MM.1S (cell line): ENCODE data around the gene ZBED1.

Source experiments
- CTCF ChIP-seq: fragments of 300-600 bp; sonication (generic); IDR thresholded peaks from 2 replicates; pipeline ENCODE4 v1.5.1; 2016; ENCODE audit warnings: antibody characterized with exemption, low read length, mixed read lengths
- EZH2 ChIP-seq: fragments of 300-600 bp; sonication (generic); optimal IDR thresholded peaks from 2 replicates; pipeline ENCODE3; 2017; ENCODE audit warnings: low read depth, mild to moderate bottlenecking, antibody characterized with exemption, low read length, mixed read lengths
- EZH2phosphoT487 ChIP-seq: fragments of 300-600 bp; sonication (generic); IDR thresholded peaks from 2 replicates; pipeline ENCODE4 v1.6.1; 2018; ENCODE audit warnings: antibody characterized with exemption, low read length

- TF ChIP-seq EZH2 = no peak
- no peak for TF ChIP-seq CTCF
- no peak for TF ChIP-seq EZH2phosphoT487
Observed at GRCh38 chrX:2464677-2465166, 36.1 kb downstream of the ZBED1 start.
